Naive thymus-derived CD4-positive, alpha-beta T cell (primary cell): ENCODE data around the gene WDR70. TPM values are rescaled to one million over a fixed set of nuclear protein-coding genes. Genes with fewer than 3 reads are reported as not detected.

Source experiments
- ATAC-seq: fragments of 150-1000 bp; cut with Tn5 transposase; 2 replicates; pipeline ENCODE4 v1.10.0; 2021; ENCODE audit warnings: mild to moderate bottlenecking, moderate library complexity
- CTCF ChIA-PET: fragments of 350-600 bp; sonication (Branson Sonifier 250); formaldehyde crosslinking; loops from one replicate; lab custom pipeline; 2021; ENCODE audit warnings: antibody characterized with exemption; lab: Charles Lee
- POLR2A ChIA-PET: fragments of 350-600 bp; sonication (Branson Sonifier 250); formaldehyde crosslinking; loops from one replicate; lab custom pipeline; 2021; ENCODE audit warnings: antibody characterized with exemption, inconsistent platforms; lab: Charles Lee
- DNase-seq, 9 donors: peaks; one replicate each; pipeline versions ENCODE4 v3.0.0 to v3.0.0-alpha.2; 2020 to 2022; ENCODE audit warnings: mixed read lengths in 1 of 9
- H3K27ac ChIP-seq: one replicate; pipeline ENCODE4 v1.7.0; 2013; ENCODE audit warnings: mild to moderate bottlenecking, low read depth, low read length, moderate library complexity
- H3K27me3 ChIP-seq, 2 donors: one replicate each; pipeline ENCODE4 v1.7.0; 2013; ENCODE audit warnings: low read length in 2 of 2, mild to moderate bottlenecking in 2 of 2, moderate library complexity in 2 of 2; ENCODE audit not compliant: control insufficient read depth in 2 of 2, insufficient read depth in 2 of 2
- H3K36me3 ChIP-seq, 3 experiments: 1 replicate in 2 of 3; 2 replicates in 1 of 3; pipeline ENCODE4 v1.7.0; 2013; ENCODE audit warnings: low read length in 3 of 3, mild to moderate bottlenecking in 3 of 3, moderate library complexity in 1 of 3; ENCODE audit not compliant: insufficient read depth in 3 of 3, control insufficient read depth in 2 of 3
- H3K4me1 ChIP-seq, 2 donors: one replicate each; pipeline ENCODE4 v1.7.0; 2013; ENCODE audit warnings: low read length in 2 of 2, mild to moderate bottlenecking in 2 of 2, moderate library complexity in 1 of 2; ENCODE audit not compliant: control insufficient read depth in 2 of 2, insufficient read depth in 2 of 2
- H3K4me3 ChIP-seq: 2 replicates; pipeline ENCODE4 v1.7.0; 2013; ENCODE audit warnings: mild to moderate bottlenecking, low read length
- H3K9me3 ChIP-seq, 3 experiments: 1 replicate in 2 of 3; 2 replicates in 1 of 3; pipeline ENCODE4 v1.7.0; 2013; ENCODE audit warnings: low read length in 3 of 3; ENCODE audit not compliant: control insufficient read depth in 2 of 3
- H3K27ac Mint-ChIP-seq, 9 donors: one replicate each; pipeline ENCODE4 v1.8.0; 2020 to 2022; ENCODE audit warnings: mixed read lengths in 9 of 9, mild to moderate bottlenecking in 8 of 9, moderate library complexity in 5 of 9, inconsistent platforms in 2 of 9
- H3K27me3 Mint-ChIP-seq, 5 donors: one replicate each; pipeline ENCODE4 v1.8.0; 2021 to 2022; ENCODE audit warnings: mixed read lengths in 5 of 5, mild to moderate bottlenecking in 1 of 5
- H3K36me3 Mint-ChIP-seq, 5 donors: one replicate each; pipeline ENCODE4 v1.8.0; 2020 to 2022; ENCODE audit warnings: mixed read lengths in 5 of 5, mild to moderate bottlenecking in 3 of 5, inconsistent platforms in 1 of 5
- H3K4me1 Mint-ChIP-seq, 7 donors: one replicate each; pipeline ENCODE4 v1.8.0; 2020 to 2022; ENCODE audit warnings: mixed read lengths in 7 of 7, mild to moderate bottlenecking in 3 of 7, inconsistent platforms in 1 of 7
- H3K4me3 Mint-ChIP-seq, 10 donors: one replicate each; pipeline ENCODE4 v1.8.0; 2020 to 2022; ENCODE audit warnings: mild to moderate bottlenecking in 10 of 10, mixed read lengths in 10 of 10, moderate library complexity in 6 of 10, inconsistent platforms in 2 of 10
- H3K9me3 Mint-ChIP-seq, 11 donors: one replicate each; pipeline ENCODE4 v1.8.0; 2020 to 2022; ENCODE audit warnings: mixed read lengths in 11 of 11, mild to moderate bottlenecking in 4 of 11, inconsistent platforms in 1 of 11, moderate library complexity in 1 of 11
- intact Hi-C, 2 donors: fragments of 100-400 bp; cut with micrococcal nuclease; formaldehyde crosslinking; loops; one replicate each; pipeline ENCODE4 v1.15.1; 2023
- polyA plus RNA-seq, 2 donors: library from polyadenylated mRNA; unstranded; fragments of 300-500 nt; fragmentation: Illumina TruSeq; gene quantifications; one replicate each; pipeline ENCODE4 v1.2.3, GENCODE V29; 2021
- total RNA-seq, 6 experiments: library from RNA in 5 of 6; stranded (reverse) in 5 of 6; gene quantifications; 1 replicate in 5 of 6; 2 replicates in 1 of 6; pipeline ENCODE4 v1.2.3 and lab custom pipeline; 2021 to 2026

WDR70 gene
- total and polyA plus RNA-seq, 7 experiments from 2014 or later: 17.7 to 41.4 (median 38.8) TPM

DNA sequence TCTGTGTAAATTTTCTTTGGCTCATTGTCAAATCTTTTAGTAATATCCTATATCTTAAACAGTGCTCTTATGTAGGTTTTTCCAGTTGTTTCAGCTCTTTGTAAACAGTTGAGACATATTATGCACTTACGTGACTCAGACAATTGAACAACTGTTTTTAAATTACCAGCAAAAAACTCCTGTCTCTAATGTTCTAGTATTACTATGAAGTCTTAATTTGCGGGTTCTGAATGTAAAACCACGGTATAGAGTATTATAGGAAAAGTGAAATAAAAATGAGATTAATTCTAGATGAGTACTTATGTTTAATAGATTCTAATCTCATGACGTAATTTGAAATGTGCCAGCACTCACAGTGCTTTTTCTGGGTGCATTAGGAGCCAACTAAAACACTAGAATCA lies 324.7 kb downstream of the WDR70 start:
- Mint-ChIP-seq H3K9me3 (no peaks in the 10 kb centered on the region), H3K27ac (no peak overlapping the region), H3K4me3 (no peak overlapping the region), H3K27me3 (no peaks in the 10 kb centered on the region), H3K36me3 (peaks cover 5 to 62% (median 51%) of the 10 kb centered on the region in 5 donors), H3K4me1 (peaks cover 0 to 1% (median 0%) of the 10 kb centered on the region in 7 donors)
- no peaks in the 10 kb centered on the region for H3K27me3 ChIP-seq
- no peak overlapping the region for H3K27ac ChIP-seq
- ChIA-PET CTCF (no interaction called here), POLR2A (no interaction called here)
- DNase-seq (no peak), ATAC-seq (no peak)
- no peak overlapping the region for H3K4me3 ChIP-seq
- no peaks in the 10 kb centered on the region for H3K36me3 ChIP-seq
- intact Hi-C loops: no loop called here
- H3K9me3 ChIP-seq: no peaks in the 10 kb centered on the region
- H3K4me1 ChIP-seq: no peaks in the 10 kb centered on the region

DNA sequence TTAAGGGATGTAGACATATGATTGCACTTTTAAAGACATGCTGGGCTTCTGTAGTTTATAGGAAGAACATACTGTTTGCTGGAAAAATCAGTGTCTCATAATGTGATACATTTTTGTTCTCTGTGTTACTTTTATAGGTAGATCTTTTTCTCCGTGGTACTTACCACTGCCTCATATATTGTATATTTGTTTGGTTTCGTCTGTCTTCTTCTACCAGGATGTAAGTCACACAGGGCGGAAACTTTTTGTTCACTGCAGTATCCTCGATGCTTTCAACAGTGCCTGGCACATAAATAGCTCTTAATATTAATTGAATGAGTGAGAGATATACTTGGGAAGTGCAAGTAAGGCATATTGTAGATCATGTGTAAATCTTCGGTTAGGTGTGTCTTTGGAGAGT lies 325.3 kb downstream of the WDR70 start:
- no peaks in the 10 kb centered on the region for H3K27me3 ChIP-seq
- H3K9me3 Mint-ChIP-seq: no peaks in the 10 kb centered on the region
- H3K4me3 Mint-ChIP-seq: no peak overlapping the region
- DNase-seq (no peak), ATAC-seq (no peak)
- no peaks in the 10 kb centered on the region for H3K27me3 Mint-ChIP-seq
- no peaks in the 10 kb centered on the region for H3K9me3 ChIP-seq
- H3K36me3 ChIP-seq: no peaks in the 10 kb centered on the region
- H3K4me3 ChIP-seq: no peak overlapping the region
- H3K36me3 Mint-ChIP-seq: peaks cover under 1 to 56% (median 46%) of the 10 kb centered on the region in 5 donors
- CTCF ChIA-PET: no interaction called here
- H3K27ac ChIP-seq: no peak overlapping the region
- intact Hi-C loops: no loop called here
- no peaks in the 10 kb centered on the region for H3K4me1 ChIP-seq
- no peak overlapping the region for H3K27ac Mint-ChIP-seq
- POLR2A ChIA-PET: no interaction called here
- peaks cover 0 to 1% (median 0%) of the 10 kb centered on the region in 7 donors for H3K4me1 Mint-ChIP-seq

GRCh38 chr5:37709020-37709419 lies 329.9 kb downstream of the WDR70 start:
- H3K27me3 Mint-ChIP-seq: no peaks in the 10 kb centered on the region
- Histone ChIP-seq H3K27ac (no peak overlapping the region), H3K4me1 (no peaks in the 10 kb centered on the region), H3K4me3 (no peak overlapping the region), H3K27me3 (no peaks in the 10 kb centered on the region), H3K36me3 (no peaks in the 10 kb centered on the region), H3K9me3 (no peaks in the 10 kb centered on the region)
- H3K27ac Mint-ChIP-seq: no peak overlapping the region
- DNase-seq (no peak), ATAC-seq (no peak)
- H3K9me3 Mint-ChIP-seq: no peaks in the 10 kb centered on the region
- ChIA-PET POLR2A (no interaction called here), CTCF (no interaction called here)
- peaks cover 0 to 45% (median 38%) of the 10 kb centered on the region in 5 donors for H3K36me3 Mint-ChIP-seq
- intact Hi-C loops: no loop called here
- no peak overlapping the region for H3K4me3 Mint-ChIP-seq
- no peaks in the 10 kb centered on the region for H3K4me1 Mint-ChIP-seq

DNA sequence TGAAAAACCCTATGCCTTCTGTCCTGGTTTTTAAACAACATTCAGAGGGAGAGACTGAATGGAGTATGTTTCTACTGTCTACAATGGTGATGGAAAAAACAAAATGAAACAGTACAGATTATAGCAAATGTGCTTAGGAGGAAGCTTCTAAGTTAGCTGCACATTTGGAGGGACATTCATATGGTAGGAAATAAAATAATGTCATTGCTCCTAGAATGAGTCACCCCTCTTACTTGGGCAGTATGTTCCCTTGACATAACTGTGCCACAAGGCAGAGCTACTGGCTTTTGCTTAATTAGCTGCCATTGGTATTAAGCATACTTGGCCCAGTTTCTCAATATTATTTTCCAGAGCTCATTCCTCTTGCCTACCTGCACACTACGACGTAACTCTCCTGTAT lies 331.8 kb downstream of the WDR70 start:
- Histone ChIP-seq H3K9me3 (no peaks in the 10 kb centered on the region), H3K27me3 (no peaks in the 10 kb centered on the region), H3K4me3 (no peak overlapping the region), H3K36me3 (no peaks in the 10 kb centered on the region), H3K27ac (no peak overlapping the region), H3K4me1 (no peaks in the 10 kb centered on the region)
- no peak overlapping the region for H3K27ac Mint-ChIP-seq
- H3K9me3 Mint-ChIP-seq: no peaks in the 10 kb centered on the region
- ChIA-PET CTCF (interaction anchor here (0.5 kb wide), 1 partner anchor 1494 kb away, joined by 3 read pairs; no protein-coding TSS in a partner anchor), POLR2A (no interaction called here)
- H3K36me3 Mint-ChIP-seq: peaks cover 0 to 43% (median 24%) of the 10 kb centered on the region in 5 donors
- no peak overlapping the region for H3K4me3 Mint-ChIP-seq
- DNase-seq: no peak
- no peak for ATAC-seq
- intact Hi-C loops: no loop called here
- no peaks in the 10 kb centered on the region for H3K4me1 Mint-ChIP-seq
- no peaks in the 10 kb centered on the region for H3K27me3 Mint-ChIP-seq

DNA sequence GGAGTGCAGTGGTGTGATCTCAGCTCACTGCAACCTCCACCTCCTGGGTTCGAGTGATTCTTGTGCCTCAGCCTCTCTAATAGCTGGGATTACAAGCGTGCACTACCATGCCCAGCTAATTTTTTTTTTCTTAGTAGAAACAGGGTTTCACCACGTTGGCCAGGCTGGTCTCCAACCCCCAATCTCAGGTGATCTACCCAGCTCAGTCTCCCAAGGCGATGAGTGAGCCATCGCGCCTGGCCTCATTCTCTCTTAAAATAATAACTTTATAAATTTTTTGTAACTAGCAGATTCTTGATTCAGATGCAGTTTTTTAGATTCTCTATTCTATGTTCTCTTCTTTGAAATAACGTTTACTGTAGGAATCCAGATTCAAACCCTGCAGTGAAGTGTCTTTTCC lies 333.6 kb downstream of the WDR70 start:
- POLR2A ChIA-PET: no interaction called here

DNA sequence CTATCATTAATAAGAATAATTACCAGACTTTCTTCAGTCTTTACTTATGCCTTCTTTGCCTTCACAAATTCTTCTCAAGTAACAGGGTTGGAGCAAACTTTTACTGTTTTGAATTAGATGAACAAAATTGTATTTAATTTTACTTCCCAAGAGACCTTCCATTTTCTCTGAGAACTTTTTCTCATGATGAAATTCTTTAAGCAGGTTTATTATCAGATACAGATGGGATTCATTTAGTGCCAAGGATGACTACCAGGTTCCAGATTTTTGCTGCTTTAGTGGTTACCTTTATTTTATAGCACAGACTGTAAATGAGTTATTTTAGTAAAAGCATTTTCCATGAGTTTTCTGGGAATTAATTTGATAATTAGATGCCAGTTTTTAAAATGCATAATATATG lies 335.6 kb downstream of the WDR70 start:
- H3K36me3 ChIP-seq: peaks cover 0 to 3% (median 0%) of the 10 kb centered on the region in 3 experiments
- H3K4me1 ChIP-seq: no peaks in the 10 kb centered on the region
- H3K9me3 Mint-ChIP-seq: peaks cover 0 to 2% (median 0%) of the 10 kb centered on the region in 11 donors
- ATAC-seq (no peak), DNase-seq (no peak)
- no peak overlapping the region for H3K27ac Mint-ChIP-seq
- ChIA-PET CTCF (no interaction called here), POLR2A (no interaction called here)
- no peaks in the 10 kb centered on the region for H3K9me3 ChIP-seq
- no peak overlapping the region for H3K4me3 ChIP-seq
- no peak overlapping the region for H3K27ac ChIP-seq
- H3K36me3 Mint-ChIP-seq: peaks cover 0 to 43% (median 30%) of the 10 kb centered on the region in 5 donors
- H3K27me3 ChIP-seq: no peaks in the 10 kb centered on the region
- H3K4me1 Mint-ChIP-seq: peaks cover 0 to 6% (median 0%) of the 10 kb centered on the region in 7 donors
- intact Hi-C loops: no loop called here
- H3K27me3 Mint-ChIP-seq: no peaks in the 10 kb centered on the region
- no peak overlapping the region for H3K4me3 Mint-ChIP-seq

More for the DNA sequence above, 333.6 kb downstream of the WDR70 start:
- H3K27me3 ChIP-seq: no peaks in the 10 kb centered on the region
- Mint-ChIP-seq H3K4me1 (peaks cover 0 to 6% (median 0%) of the 10 kb centered on the region in 7 donors), H3K9me3 (peaks cover 0 to 2% (median 0%) of the 10 kb centered on the region in 11 donors), H3K27me3 (no peaks in the 10 kb centered on the region), H3K4me3 (no peak overlapping the region), H3K36me3 (peaks cover 0 to 42% (median 28%) of the 10 kb centered on the region in 5 donors), H3K27ac (peak overlapping the region in 1 of 9 donors; percentile 47)
- intact Hi-C loops: no loop called here
- no peaks in the 10 kb centered on the region for H3K9me3 ChIP-seq
- H3K4me1 ChIP-seq: no peaks in the 10 kb centered on the region
- DNase-seq (no peak), ATAC-seq (no peak)
- H3K4me3 ChIP-seq: no peak overlapping the region
- no peaks in the 10 kb centered on the region for H3K36me3 ChIP-seq
- H3K27ac ChIP-seq: no peak overlapping the region
- CTCF ChIA-PET: no interaction called here

DNA sequence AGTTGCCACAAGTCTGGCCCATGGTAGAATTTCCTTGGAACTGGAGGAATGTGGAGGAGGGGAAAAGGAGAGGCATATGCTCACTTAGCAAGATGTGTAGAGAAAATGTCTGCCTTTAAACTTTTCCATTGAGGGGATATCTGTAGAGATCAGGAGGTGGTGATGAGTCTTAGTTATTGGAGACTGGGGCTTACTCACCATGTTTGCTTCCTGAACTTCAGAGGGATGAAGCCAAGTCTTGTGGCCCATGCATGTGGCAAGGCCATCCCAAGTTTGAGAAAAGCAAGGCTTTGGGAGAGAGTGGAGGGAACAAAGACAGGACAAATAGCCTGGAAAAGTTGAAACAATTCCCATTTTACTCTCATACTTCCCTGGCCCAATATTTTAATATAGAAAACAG lies 336.2 kb downstream of the WDR70 start:
- intact Hi-C loops: no loop called here
- Histone ChIP-seq H3K4me1 (no peaks in the 10 kb centered on the region), H3K27me3 (no peaks in the 10 kb centered on the region), H3K36me3 (peaks cover 0 to 4% (median 0%) of the 10 kb centered on the region in 3 experiments), H3K4me3 (no peak overlapping the region), H3K27ac (no peak overlapping the region), H3K9me3 (no peaks in the 10 kb centered on the region)
- H3K4me1 Mint-ChIP-seq: peaks cover 0 to 6% (median 0%) of the 10 kb centered on the region in 7 donors
- peaks cover 0 to 46% (median 34%) of the 10 kb centered on the region in 5 donors for H3K36me3 Mint-ChIP-seq
- DNase-seq (no peak), ATAC-seq (no peak)
- ChIA-PET CTCF (no interaction called here), POLR2A (no interaction called here)
- peaks cover 0 to 2% (median 0%) of the 10 kb centered on the region in 11 donors for H3K9me3 Mint-ChIP-seq
- no peaks in the 10 kb centered on the region for H3K27me3 Mint-ChIP-seq
- no peak overlapping the region for H3K27ac Mint-ChIP-seq
- H3K4me3 Mint-ChIP-seq: no peak overlapping the region
